ENCODE data around the gene NRXN3.

DNA sequence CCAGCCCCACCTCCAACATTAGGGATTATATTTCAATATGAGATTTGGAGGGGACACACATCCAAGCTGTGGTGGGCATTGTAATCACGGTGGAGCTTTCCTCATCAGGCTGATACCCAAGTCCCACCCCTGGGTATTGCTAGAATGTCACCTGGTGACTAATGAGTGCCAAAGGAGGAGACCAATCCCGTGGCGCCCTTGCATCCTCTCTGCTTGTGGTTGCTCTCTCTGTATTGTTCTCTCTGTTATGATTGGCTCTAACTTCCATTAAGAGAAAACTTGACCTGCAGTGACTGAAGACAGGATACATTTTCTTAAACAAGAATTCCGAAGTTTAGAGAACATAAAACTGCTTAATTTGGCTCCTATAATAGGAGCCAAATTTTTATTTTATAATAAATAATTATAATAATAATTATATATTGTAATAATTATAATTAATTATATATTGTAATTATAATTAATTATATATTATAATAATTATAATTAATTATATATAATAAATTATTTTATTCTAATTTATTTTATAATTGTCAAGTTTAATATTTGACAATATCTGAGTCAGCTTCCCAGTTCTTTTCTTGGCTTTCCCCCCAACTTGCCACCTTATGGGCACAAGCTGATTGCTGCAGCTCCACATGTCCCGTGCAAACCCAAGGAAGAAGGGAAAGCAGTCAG is 1621.0 kb downstream of the NRXN3 start:
- TF ChIP-seq, protein P1, sequence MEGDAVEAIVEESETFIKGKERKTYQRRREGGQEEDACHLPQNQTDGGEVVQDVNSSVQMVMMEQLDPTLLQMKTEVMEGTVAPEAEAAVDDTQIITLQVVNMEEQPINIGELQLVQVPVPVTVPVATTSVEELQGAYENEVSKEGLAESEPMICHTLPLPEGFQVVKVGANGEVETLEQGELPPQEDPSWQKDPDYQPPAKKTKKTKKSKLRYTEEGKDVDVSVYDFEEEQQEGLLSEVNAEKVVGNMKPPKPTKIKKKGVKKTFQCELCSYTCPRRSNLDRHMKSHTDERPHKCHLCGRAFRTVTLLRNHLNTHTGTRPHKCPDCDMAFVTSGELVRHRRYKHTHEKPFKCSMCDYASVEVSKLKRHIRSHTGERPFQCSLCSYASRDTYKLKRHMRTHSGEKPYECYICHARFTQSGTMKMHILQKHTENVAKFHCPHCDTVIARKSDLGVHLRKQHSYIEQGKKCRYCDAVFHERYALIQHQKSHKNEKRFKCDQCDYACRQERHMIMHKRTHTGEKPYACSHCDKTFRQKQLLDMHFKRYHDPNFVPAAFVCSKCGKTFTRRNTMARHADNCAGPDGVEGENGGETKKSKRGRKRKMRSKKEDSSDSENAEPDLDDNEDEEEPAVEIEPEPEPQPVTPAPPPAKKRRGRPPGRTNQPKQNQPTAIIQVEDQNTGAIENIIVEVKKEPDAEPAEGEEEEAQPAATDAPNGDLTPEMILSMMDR (IDR thresholded peaks at IDR 0.05): no peak
- TF ChIP-seq POLR2A (IDR thresholded peaks at IDR 0.05): no peak
- TF ChIP-seq POLR2AphosphoS5 (IDR thresholded peaks at IDR 0.05): no peak
- TF ChIP-seq EP300 (IDR thresholded peaks at IDR 0.05): no peak

Data from stomach (tissue), 4 donors.